Heart left ventricle (tissue), 13 donors: ENCODE results near the gene UBAP1.

ENCODE experiments used
- POLR2A ChIP-seq, 2 donors: fragments of 450-650 bp; IDR thresholded peaks; one replicate each; pipeline ENCODE4 v1.6.1; 2017; ENCODE audit warnings: antibody characterized with exemption in 2 of 2, mild to moderate bottlenecking in 2 of 2, moderate library complexity in 2 of 2
- TF ChIP-seq, protein P1 (sequence below), 12 donors: fragments of 200-600 bp; sonication (generic) in 4 of 12; IDR thresholded peaks; one replicate each; pipeline versions ENCODE4 v1.5.0 to v1.8.0; 2018 to 2022; ENCODE audit warnings: antibody characterized with exemption in 12 of 12, mild to moderate bottlenecking in 5 of 12
- donor health status: ischemic (EF 13 %, LVEDD 7.1; RV severe dilation, severe dysfunction).
- donor health status: DM: no; HTN: yes; CAD: no.
- donor health status: DM: no; HTN: no; CAD: no.
- donor health status: ischemic (EF 25% LVEDD 6.9; RV normal size, moderate dysfunction).
- donor health status: ischemic (EF 25% LVEDD 5.7; RV mildly dilated, moderate dysfunction).
- donor health status: ischemic (EF 35%, LVEDD 5.7; RV mildly dilated, moderate dysfunction).
- donor health status: nonischemic (EF 11% LVEDD 7.7; RV severe dilation, severe dysfunction).
- donor health status: DM: yes; HTN: yes; CAD: no.
- donor health status: PGD.
- donor health status: ischemic (EF 29% LVEDD 5.4; RV normal size, mild dysfunction).
- donor health status: nonischemic (EF 23%, LVEDD 6.1; RV moderate dilation, normal function).

DNA sequence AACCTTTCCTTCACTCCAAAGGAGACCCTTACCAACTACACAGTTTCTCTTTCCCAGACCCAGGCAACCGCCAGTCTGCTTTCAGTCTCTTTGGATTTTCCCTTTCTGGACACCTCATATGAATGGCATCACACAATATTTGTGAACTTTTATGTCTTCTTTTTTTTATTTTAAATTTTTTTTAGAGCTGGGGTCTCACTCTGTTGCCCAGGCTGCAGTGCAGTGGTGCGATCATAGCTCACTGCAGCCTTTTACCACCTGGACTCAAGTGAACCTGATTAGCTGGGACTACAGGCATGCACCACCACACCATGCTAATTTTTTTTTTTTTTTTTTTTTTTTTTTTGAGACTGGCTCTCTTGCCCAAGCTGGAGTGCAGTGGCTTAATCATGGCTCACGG, 37.5 kb downstream of the UBAP1 start:
- TF ChIP-seq, protein P1, sequence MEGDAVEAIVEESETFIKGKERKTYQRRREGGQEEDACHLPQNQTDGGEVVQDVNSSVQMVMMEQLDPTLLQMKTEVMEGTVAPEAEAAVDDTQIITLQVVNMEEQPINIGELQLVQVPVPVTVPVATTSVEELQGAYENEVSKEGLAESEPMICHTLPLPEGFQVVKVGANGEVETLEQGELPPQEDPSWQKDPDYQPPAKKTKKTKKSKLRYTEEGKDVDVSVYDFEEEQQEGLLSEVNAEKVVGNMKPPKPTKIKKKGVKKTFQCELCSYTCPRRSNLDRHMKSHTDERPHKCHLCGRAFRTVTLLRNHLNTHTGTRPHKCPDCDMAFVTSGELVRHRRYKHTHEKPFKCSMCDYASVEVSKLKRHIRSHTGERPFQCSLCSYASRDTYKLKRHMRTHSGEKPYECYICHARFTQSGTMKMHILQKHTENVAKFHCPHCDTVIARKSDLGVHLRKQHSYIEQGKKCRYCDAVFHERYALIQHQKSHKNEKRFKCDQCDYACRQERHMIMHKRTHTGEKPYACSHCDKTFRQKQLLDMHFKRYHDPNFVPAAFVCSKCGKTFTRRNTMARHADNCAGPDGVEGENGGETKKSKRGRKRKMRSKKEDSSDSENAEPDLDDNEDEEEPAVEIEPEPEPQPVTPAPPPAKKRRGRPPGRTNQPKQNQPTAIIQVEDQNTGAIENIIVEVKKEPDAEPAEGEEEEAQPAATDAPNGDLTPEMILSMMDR (IDR thresholded peaks at IDR 0.05): no peak
- no peak for TF ChIP-seq POLR2A (IDR thresholded peaks at IDR 0.05)
